Calu3 (cell line): ENCODE data around the gene DCP1B. TPM values are rescaled to one million over a fixed set of nuclear protein-coding genes. Genes with fewer than 3 reads are reported as not detected.

Source experiments
- BruUV-seq: library from RNA; stranded (reverse); fragments of 400-500 nt; replicated peaks from 2 replicates; lab custom pipeline; 2021; lab: Mats Ljungman, UMichigan
- CTCF ChIA-PET: fragments of 300-600 bp; sonication (Branson Sonifier 250); formaldehyde crosslinking; loops from one replicate; lab custom pipeline; 2022; ENCODE audit warnings: antibody characterized with exemption; lab: Charles Lee
- DNase-seq: peaks from one replicate; pipeline ENCODE4 v3.0.0; 2022
- H3K27ac Mint-ChIP-seq: one replicate; pipeline ENCODE4 v1.8.0; 2022; ENCODE audit warnings: mixed read lengths; ENCODE audit not compliant: unreplicated experiment
- H3K27me3 Mint-ChIP-seq: one replicate; pipeline ENCODE4 v1.8.0; 2022; ENCODE audit warnings: mixed read lengths; ENCODE audit not compliant: unreplicated experiment
- H3K36me3 Mint-ChIP-seq: one replicate; pipeline ENCODE4 v1.8.0; 2022; ENCODE audit warnings: mild to moderate bottlenecking, moderate library complexity, mixed read lengths; ENCODE audit not compliant: insufficient read depth, unreplicated experiment
- H3K4me1 Mint-ChIP-seq: one replicate; pipeline ENCODE4 v1.8.0; 2022; ENCODE audit warnings: mild to moderate bottlenecking, low read depth, mixed read lengths; ENCODE audit not compliant: unreplicated experiment
- H3K4me3 Mint-ChIP-seq: one replicate; pipeline ENCODE4 v1.8.0; 2022; ENCODE audit warnings: mild to moderate bottlenecking, low read depth, moderate library complexity, mixed read lengths; ENCODE audit not compliant: unreplicated experiment
- H3K9me3 Mint-ChIP-seq: one replicate; pipeline ENCODE4 v1.8.0; 2022; ENCODE audit warnings: low read depth, mixed read lengths; ENCODE audit not compliant: unreplicated experiment
- CTCF ChIP-seq: fragments of 200-600 bp; IDR thresholded peaks from one replicate; pipeline ENCODE4 v1.8.0; 2022; ENCODE audit warnings: antibody characterized with exemption; ENCODE audit not compliant: unreplicated experiment
- intact Hi-C: fragments of 100-400 bp; cut with micrococcal nuclease; formaldehyde crosslinking; loops from one replicate; pipeline ENCODE4 v1.10.0; 2022; ENCODE audit not compliant: unreplicated experiment
- total RNA-seq: library from RNA; stranded (reverse); gene quantifications from 2 replicates; pipeline ENCODE4 v1.2.3, GENCODE V29; 2022

The DCP1B gene
- total RNA-seq, 1 experiment from 2014 or later: 6.3 TPM

GRCh38 chr12:2017546-2018337, 13.5 kb upstream of the DCP1B start:
- Mint-ChIP-seq H3K27ac (no peak overlapping the region), H3K36me3 (no peaks in the 10 kb centered on the region), H3K4me3 (no peak overlapping the region), H3K9me3 (no peaks in the 10 kb centered on the region), H3K27me3 (peaks cover 66% of the 10 kb centered on the region), H3K4me1 (no peaks in the 10 kb centered on the region)
- no TSS peak for BruUV-seq
- DNase-seq: no peak
- TF ChIP-seq CTCF: no peak
- CTCF ChIA-PET: interaction anchor here (0.6 kb wide), 1 partner anchor 463 kb away, joined by 4 read pairs; no protein-coding TSS in a partner anchor
- intact Hi-C loops: no loop called here

GRCh38 chr12:2016862-2017545, 12.7 kb upstream of the DCP1B start:
- intact Hi-C loops: no loop called here
- CTCF ChIA-PET: interaction anchor here (0.6 kb wide), 1 partner anchor 462 kb away, joined by 4 read pairs; no protein-coding TSS in a partner anchor
- Mint-ChIP-seq H3K9me3 (no peaks in the 10 kb centered on the region), H3K4me1 (no peaks in the 10 kb centered on the region), H3K36me3 (no peaks in the 10 kb centered on the region), H3K27me3 (peaks cover 73% of the 10 kb centered on the region), H3K4me3 (no peak overlapping the region), H3K27ac (no peak overlapping the region)
- no peak for DNase-seq
- BruUV-seq: no TSS peak
- no peak for TF ChIP-seq CTCF

DNA sequence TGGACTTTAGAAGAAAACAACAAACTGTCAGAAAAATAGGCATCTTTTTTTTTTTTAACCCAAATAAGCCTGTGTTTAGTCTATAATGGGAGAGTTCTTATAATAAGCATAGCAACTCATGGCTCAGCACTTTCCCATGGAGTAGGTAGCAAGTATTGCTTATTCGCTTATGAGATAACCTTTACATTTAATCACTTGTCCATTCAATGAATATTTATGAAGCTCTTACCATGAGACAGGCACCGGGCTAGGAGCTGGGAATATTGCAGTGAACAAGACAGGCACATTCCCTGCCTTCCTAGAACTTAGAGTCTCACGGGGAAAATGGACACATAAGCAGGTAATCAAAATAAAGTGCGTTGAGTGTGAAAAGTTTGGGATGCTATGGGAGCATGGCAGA, 10.0 kb upstream of the DCP1B start:
- no peak for TF ChIP-seq CTCF
- Mint-ChIP-seq H3K4me3 (no peak overlapping the region), H3K9me3 (no peaks in the 10 kb centered on the region), H3K27ac (no peak overlapping the region), H3K4me1 (no peaks in the 10 kb centered on the region), H3K36me3 (no peaks in the 10 kb centered on the region), H3K27me3 (peaks cover 82% of the 10 kb centered on the region)
- intact Hi-C loops: no loop called here
- no peak for DNase-seq
- BruUV-seq: no TSS peak
- CTCF ChIA-PET: no interaction called here

GRCh38 chr12:2013527-2014223, 9.4 kb upstream of the DCP1B start:
- Mint-ChIP-seq H3K9me3 (no peaks in the 10 kb centered on the region), H3K36me3 (no peaks in the 10 kb centered on the region), H3K27ac (no peak overlapping the region), H3K4me3 (no peak overlapping the region), H3K4me1 (no peaks in the 10 kb centered on the region), H3K27me3 (peaks cover 82% of the 10 kb centered on the region)
- no peak for TF ChIP-seq CTCF
- intact Hi-C loops: no loop called here
- BruUV-seq: no TSS peak
- CTCF ChIA-PET: no interaction called here
- no peak for DNase-seq
